Gastrocnemius medialis (tissue), 4 donors: ENCODE measurements around the gene NF2. TPM values are rescaled to one million over a fixed set of nuclear protein-coding genes. Genes with fewer than 3 reads are reported as not detected.

Experiments used
- ATAC-seq, 2 donors: fragments of 150-250 bp; one replicate each; pipeline ENCODE4 v1.9.1; 2016
- DNase-seq, 2 donors: peaks; one replicate each; pipeline ENCODE4 v3.0.0-alpha.2; 2019
- H3K27ac ChIP-seq, 4 donors: fragments of 200-600 bp; sonication (generic); 1 replicate in 1 of 4; 2 replicates in 3 of 4; pipeline ENCODE4 v1.5.1; 2016 to 2018; ENCODE audit warnings: mild to moderate bottlenecking in 2 of 4, moderate library complexity in 1 of 4
- H3K27me3 ChIP-seq, 3 donors: fragments of 200-600 bp; sonication (generic) in 2 of 3; 1 replicate in 1 of 3; 2 replicates in 2 of 3; pipeline versions ENCODE4 v1.5.1 to v1.6.0; 2016 to 2019; ENCODE audit warnings: mild to moderate bottlenecking in 1 of 3, moderate library complexity in 1 of 3
- H3K36me3 ChIP-seq, 2 donors: fragments of 200-600 bp; sonication (generic) in 1 of 2; one replicate each; pipeline ENCODE4 v1.5.1; 2017 to 2018
- H3K4me1 ChIP-seq, 2 donors: fragments of 200-600 bp; sonication (generic) in 1 of 2; one replicate each; pipeline ENCODE4 v1.5.1; 2016 to 2017; ENCODE audit warnings: mild to moderate bottlenecking in 2 of 2
- H3K4me3 ChIP-seq, 4 donors: fragments of 200-600 bp; sonication (generic) in 3 of 4; 1 replicate in 1 of 4; 2 replicates in 3 of 4; pipeline ENCODE4 v1.5.1; 2016 to 2019; ENCODE audit warnings: mild to moderate bottlenecking in 2 of 4
- H3K9me3 ChIP-seq, 3 donors: fragments of 200-600 bp; sonication (generic) in 2 of 3; 1 replicate in 1 of 3; 2 replicates in 2 of 3; pipeline ENCODE4 v1.5.1; 2016 to 2019
- CTCF ChIP-seq, 5 experiments: fragments of 450-650 bp in 3 of 5; fragments of 200-600 bp in 2 of 5; sonication (generic) in 2 of 5; IDR thresholded peaks in 4 of 5; conservative IDR thresholded peaks in 1 of 5; 1 replicate in 4 of 5; 2 replicates in 1 of 5; pipeline ENCODE4 v1.5.1; 2016 to 2019; ENCODE audit warnings: antibody characterized with exemption in 5 of 5, mild to moderate bottlenecking in 3 of 5, moderate library complexity in 3 of 5
- POLR2A ChIP-seq, 2 donors: fragments of 450-650 bp; IDR thresholded peaks; one replicate each; pipeline ENCODE4 v1.6.1; 2017; ENCODE audit warnings: antibody characterized with exemption in 2 of 2, mild to moderate bottlenecking in 2 of 2, moderate library complexity in 2 of 2
- in situ Hi-C, 4 donors: fragments of 200-750 bp; cut with MboI; loops; one replicate each; pipeline versions ENCODE4 v1.15.0 to v1.8.0; 2017; ENCODE audit warnings: low sequenced_read_pairs in 4 of 4
- intact Hi-C: fragments of 100-400 bp; cut with DNase I; formaldehyde crosslinking; loops from one replicate; pipeline ENCODE4 v1.15.1; 2023; ENCODE audit warnings: low total_unique reads
- total RNA-seq, 4 donors: library from RNA; depleted of rRNA; stranded (reverse); fragments of >200 nt; gene quantifications; one replicate each; pipeline versions ENCODE4 v1.1.0 to v1.2.3, GENCODE V29; 2016

Gene NF2
- total RNA-seq, 4 donors from 2014 or later = 34.7 to 66.3 (median 48.2) TPM

- ATAC-seq = no peak
- intact Hi-C loops (no loop called here), in situ Hi-C loops (no loop called here)
- no peak for TF ChIP-seq POLR2A (IDR thresholded peaks at IDR 0.05)
- TF ChIP-seq CTCF (IDR thresholded peaks at IDR 0.05 in 4 of 5, conservative IDR thresholded peaks at IDR 0.05 in 1 of 5) = no peak
- Histone ChIP-seq H3K36me3 (no peaks in the 10 kb centered on the region), H3K4me1 (no peaks in the 10 kb centered on the region), H3K4me3 (no peak overlapping the region), H3K9me3 (no peaks in the 10 kb centered on the region), H3K27ac (no peak overlapping the region), H3K27me3 (peaks cover 24 to 26% (median 24%) of the 10 kb centered on the region in 3 donors)
- DNase-seq = no peak
Measured at GRCh38 chr22:29722151-29722550, 118.7 kb downstream of the NF2 start.

- H3K4me1 ChIP-seq = no peaks in the 10 kb centered on the region
- TF ChIP-seq CTCF (IDR thresholded peaks at IDR 0.05 in 4 of 5, conservative IDR thresholded peaks at IDR 0.05 in 1 of 5) = no peak
- no peak for TF ChIP-seq POLR2A (IDR thresholded peaks at IDR 0.05)
- in situ Hi-C loops = no loop called here
- no peaks in the 10 kb centered on the region for H3K9me3 ChIP-seq
- no peak overlapping the region for H3K27ac ChIP-seq
- no peaks in the 10 kb centered on the region for H3K36me3 ChIP-seq
- no peak overlapping the region for H3K4me3 ChIP-seq
- DNase-seq = no peak
- ATAC-seq = no peak
- H3K27me3 ChIP-seq = peaks cover 24 to 26% (median 24%) of the 10 kb centered on the region in 3 donors
- intact Hi-C loops = no loop called here
Measured at GRCh38 chr22:29722587-29722986, 119.2 kb downstream of the NF2 start.

GRCh38 chr22:29723766-29724165 is 120.3 kb downstream of the NF2 start:
- no peak for ATAC-seq
- no peak for DNase-seq
- peaks cover 18 to 20% (median 19%) of the 10 kb centered on the region in 3 donors for H3K27me3 ChIP-seq
- in situ Hi-C loops (no loop called here), intact Hi-C loops (no loop called here)
- TF ChIP-seq CTCF (IDR thresholded peaks at IDR 0.05 in 4 of 5, conservative IDR thresholded peaks at IDR 0.05 in 1 of 5) (no peak), POLR2A (IDR thresholded peaks at IDR 0.05) (no peak)
- no peaks in the 10 kb centered on the region for H3K4me1 ChIP-seq
- H3K9me3 ChIP-seq = no peaks in the 10 kb centered on the region
- no peak overlapping the region for H3K4me3 ChIP-seq
- H3K36me3 ChIP-seq = no peaks in the 10 kb centered on the region
- no peak overlapping the region for H3K27ac ChIP-seq

- ATAC-seq (no peak), DNase-seq (no peak)
- in situ Hi-C loops (no loop called here), intact Hi-C loops (no loop called here)
- H3K4me1 ChIP-seq = no peaks in the 10 kb centered on the region
- no peaks in the 10 kb centered on the region for H3K9me3 ChIP-seq
- peaks cover 9 to 10% (median 9%) of the 10 kb centered on the region in 3 donors for H3K27me3 ChIP-seq
- no peak for TF ChIP-seq POLR2A (IDR thresholded peaks at IDR 0.05)
- no peaks in the 10 kb centered on the region for H3K36me3 ChIP-seq
- H3K4me3 ChIP-seq = no peak overlapping the region
- no peak overlapping the region for H3K27ac ChIP-seq
Measured at GRCh38 chr22:29724843-29725242, 121.4 kb downstream of the NF2 start.

- Histone ChIP-seq H3K27me3 (peaks cover 3 to 6% (median 4%) of the 10 kb centered on the region in 3 donors), H3K36me3 (no peaks in the 10 kb centered on the region), H3K4me3 (no peak overlapping the region), H3K9me3 (no peaks in the 10 kb centered on the region), H3K27ac (no peak overlapping the region), H3K4me1 (no peaks in the 10 kb centered on the region)
- TF ChIP-seq POLR2A (IDR thresholded peaks at IDR 0.05) = no peak
- no peak for TF ChIP-seq CTCF (IDR thresholded peaks at IDR 0.05 in 4 of 5, conservative IDR thresholded peaks at IDR 0.05 in 1 of 5)
- DNase-seq = no peak
- intact Hi-C loops = no loop called here
- no peak for ATAC-seq
- in situ Hi-C loops = no loop called here
Measured at GRCh38 chr22:29726106-29726505, 122.7 kb downstream of the NF2 start.
